ENCODE data around the gene SLC49A4.

GRCh38 chr3:122926811-122927210, 131.9 kb downstream of the SLC49A4 start:
- TF ChIP-seq POLR2A (IDR thresholded peaks at IDR 0.05) (no peak), CTCF (IDR thresholded peaks at IDR 0.05) (no peak), EP300 (IDR thresholded peaks at IDR 0.05) (no peak)

Data from tibial nerve (tissue), 4 donors.